Motor neuron (in vitro differentiated cells): ENCODE data around the gene FCN3. TPM values are rescaled to one million over a fixed set of nuclear protein-coding genes. Genes with fewer than 3 reads are reported as not detected.

Experiments used
- ATAC-seq, 8 experiments: fragments of 200-7000 bp; cut with Tn5 transposase; replicated peaks in 6 of 8; 2 replicates each; pipeline ENCODE4 v1.8.0; 2021; ENCODE audit warnings: mild to moderate bottlenecking in 8 of 8, moderate library complexity in 8 of 8
- H3K27ac ChIP-seq, 2 donors: fragments of 250-450 bp; sonication (Bioruptor Pico); 2 replicates each; pipeline ENCODE4 v1.9.0; 2021; ENCODE audit warnings: antibody characterized with exemption in 2 of 2, mild to moderate bottlenecking in 2 of 2, moderate library complexity in 1 of 2
- H3K4me1 ChIP-seq, 2 donors: fragments of 250-450 bp; sonication (Bioruptor Pico); replicated peaks in 1 of 2; 2 replicates each; pipeline ENCODE4 v1.6.1; 2021; ENCODE audit warnings: antibody characterized with exemption in 2 of 2, mild to moderate bottlenecking in 2 of 2, moderate library complexity in 1 of 2
- H3K4me3 ChIP-seq, 5 donors: fragments of 250-450 bp; sonication (Bioruptor Pico); 2 replicates each; pipeline ENCODE4 v1.9.0; 2021; ENCODE audit warnings: antibody characterized with exemption in 5 of 5, mild to moderate bottlenecking in 5 of 5, moderate library complexity in 4 of 5
- WGBS, 10 experiments: fragments of 450-650 bp; shearing (Covaris generic); methylation state at CpG; one replicate each; pipeline ENCODE4 v1.0.0; 2022; 5-methylcytosine and 5-hydroxymethylcytosine counted together
- in situ Hi-C, 9 experiments: fragments of 400-800 bp; cut with MboI; loops; one replicate each; pipeline ENCODE4 v1.15.0; 2021; ENCODE audit warnings: low sequenced_read_pairs in 9 of 9, low pct_unique_long_range_greater_than_20kb in 2 of 9; ENCODE audit not compliant: unreplicated experiment in 9 of 9
- total RNA-seq, 8 experiments: library from RNA; unstranded; fragments of 300-600 nt; gene quantifications; 2 replicates each; pipeline versions ENCODE4 v1.2.3 to v1.2.4, GENCODE V29; 2022

FCN3 gene
- total RNA-seq, 8 experiments from 2014 or later: 0.37 to 10.3 (median 2.3) TPM; not detected in 2

- peak within 1 kb of the TSS; percentile 93 to 95 for H3K27ac ChIP-seq
- ATAC-seq: peak; percentile 91 to 97 (median 94)
- in situ Hi-C loops: loop anchor here in 5 of 9 experiments (10.0 to 25.0 kb wide), 3 partner anchors 63 to 340 kb away; partner anchors contain the start of genes AHDC1 (in 3 of the 5), CD164L2 (in 1 of the 5) and IFI6 (in 1 of the 5)
- peaks cover 24 to 29% of the 10 kb centered on the region in 2 donors for H3K4me1 ChIP-seq
- peak within 1 kb of the TSS; percentile 66 to 97 (median 91) for H3K4me3 ChIP-seq
- WGBS, 10 experiments: 0 to 7% (median 0%) methylated on average over 1 to 43 of the region's 67 CpGs; no CpG with 5 or more reads in 1 of the 10 experiments
Observed at GRCh38 chr1:27321813-27322568, 52.6 kb downstream of the FCN3 start, which contains the start of gene TMEM222. Gene TMEM222, plus strand, starts transcription at chr1:27322163. Its CDS starts 35 bp downstream, at chr1:27322198.

Other genes starting within 250 kb of the FCN3 start
- 10 to 100 TPM in 4 of 8 experiments, 1 to 10 TPM in 4; 4.2 to 39.5 (median 10.7) TPM for gene SLC9A1, start 219.7 kb downstream of the FCN3 start, total RNA-seq
- 10 to 100 TPM; 11.1 to 39.4 (median 27.8) TPM for gene WDTC1, start 140.2 kb downstream of the FCN3 start, total RNA-seq
- gene TMEM222, start 52.7 kb downstream of the FCN3 start, total RNA-seq: 10 to 100 TPM; 27.0 to 57.4 (median 38.0) TPM
- gene SYTL1, start 32.8 kb downstream of the FCN3 start, total RNA-seq: 10 to 100 TPM in 3 of 8 experiments, 1 to 10 TPM in 5; 1.2 to 21.5 (median 3.2) TPM
- 10 to 100 TPM in 4 of 8 experiments, 1 to 10 TPM in 4; 3.8 to 17.0 (median 10.9) TPM for gene MAP3K6, start 7.9 kb downstream of the FCN3 start, total RNA-seq
- 1 to 10 TPM in 1 of 8 experiments, under 1 TPM in 6, not detected in 1; 0.11 to 1.6 (median 0.54) TPM for gene CD164L2, start 8.5 kb upstream of the FCN3 start, total RNA-seq
- 1 to 10 TPM in 7 of 8 experiments, under 1 TPM in 1; 0.56 to 4.0 (median 2.5) TPM for gene GPR3, start 17.8 kb upstream of the FCN3 start, total RNA-seq
- 10 to 100 TPM; 11.8 to 38.3 (median 22.4) TPM for gene WASF2, start 115.3 kb upstream of the FCN3 start, total RNA-seq
- gene AHDC1, start 229.3 kb upstream of the FCN3 start, total RNA-seq: 10 to 100 TPM in 7 of 8 experiments, 1 to 10 TPM in 1; 8.6 to 30.2 (median 14.4) TPM